HUES6 (cell line): Measurements from ENCODE around the gene RPE65.
"Not testable (repeated sequence)": the region's sequence is repeated elsewhere in the genome, so short reads cannot be mapped to it uniquely, and the experiment has no call there.

Experiments
- H3K27ac ChIP-seq: 2 replicates; pipeline ENCODE4 v1.7.0; 2013; ENCODE audit warnings: low read depth, mild to moderate bottlenecking, low read length, inconsistent platforms
- H3K27me3 ChIP-seq: 2 replicates; pipeline ENCODE4 v1.6.1; 2013; ENCODE audit warnings: low read length; ENCODE audit not compliant: control insufficient read depth, insufficient read depth
- H3K36me3 ChIP-seq: 2 replicates; pipeline ENCODE4 v1.6.1; 2013; ENCODE audit warnings: low read length; ENCODE audit not compliant: control insufficient read depth, insufficient read depth
- H3K4me1 ChIP-seq: 2 replicates; pipeline ENCODE4 v1.6.1; 2013; ENCODE audit warnings: low read length; ENCODE audit not compliant: control insufficient read depth, insufficient read depth
- H3K4me3 ChIP-seq: 2 replicates; pipeline ENCODE4 v1.5.1; 2013; ENCODE audit warnings: low read depth, low read length
- H3K9ac ChIP-seq: one replicate; pipeline ENCODE4 v1.6.1; 2013; ENCODE audit warnings: mild to moderate bottlenecking, low read length
- H3K9me3 ChIP-seq: 2 replicates; pipeline ENCODE4 v1.6.1; 2013; ENCODE audit warnings: low read depth, low read length; ENCODE audit not compliant: control insufficient read depth, insufficient read depth

RPE65 gene

DNA sequence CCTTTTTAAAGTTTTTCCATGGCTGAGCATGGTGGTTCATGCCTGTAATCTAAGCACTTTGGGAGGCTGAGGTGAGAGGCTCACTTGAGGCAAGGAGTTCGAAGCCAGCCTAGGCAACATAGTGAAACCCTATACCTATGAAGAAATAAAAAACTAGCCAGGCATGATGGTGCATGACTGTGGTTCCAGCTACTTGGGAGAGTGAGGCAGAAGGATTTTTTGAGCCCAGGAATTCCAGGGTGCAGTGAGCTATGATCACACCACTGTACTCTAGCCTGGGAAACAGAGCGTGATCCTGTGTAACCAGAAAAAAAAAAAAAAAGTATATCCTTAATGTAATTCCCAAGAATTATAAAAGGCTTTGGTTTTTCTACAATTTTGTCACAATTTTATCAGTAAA, 29.7 kb upstream of the RPE65 start:
- H3K27me3 ChIP-seq: no peaks in the 10 kb centered on the region
- peaks cover 87% of the 10 kb centered on the region for H3K36me3 ChIP-seq
- no peak overlapping the region for H3K4me3 ChIP-seq
- H3K4me1 ChIP-seq: peaks cover 3% of the 10 kb centered on the region; the same call in 1 of the 2 replicates
- H3K9me3 ChIP-seq: no peaks in the 10 kb centered on the region
- no peak overlapping the region for H3K27ac ChIP-seq
- H3K9ac ChIP-seq: no peak overlapping the region

DNA sequence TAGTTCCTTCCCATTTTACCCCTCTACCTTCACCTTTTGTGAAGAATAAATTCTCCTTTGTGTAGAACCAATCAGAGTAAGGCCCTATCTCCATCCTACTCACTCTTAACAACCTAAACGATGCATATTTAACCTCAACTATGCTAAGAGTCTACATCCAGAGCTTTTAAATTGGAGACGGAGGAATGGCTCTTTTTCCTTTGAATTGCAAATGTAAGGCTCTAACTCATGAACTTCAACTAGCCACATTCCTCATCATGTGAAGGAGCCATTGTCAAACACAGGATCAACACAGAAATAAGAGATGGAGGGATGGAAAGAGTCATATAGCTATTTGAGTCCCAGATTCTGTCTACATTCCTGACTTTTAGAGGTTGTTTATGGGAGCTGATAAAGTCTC, 28.9 kb upstream of the RPE65 start:
- Histone ChIP-seq H3K9me3 (no peaks in the 10 kb centered on the region), H3K36me3 (peaks cover 81% of the 10 kb centered on the region)

DNA sequence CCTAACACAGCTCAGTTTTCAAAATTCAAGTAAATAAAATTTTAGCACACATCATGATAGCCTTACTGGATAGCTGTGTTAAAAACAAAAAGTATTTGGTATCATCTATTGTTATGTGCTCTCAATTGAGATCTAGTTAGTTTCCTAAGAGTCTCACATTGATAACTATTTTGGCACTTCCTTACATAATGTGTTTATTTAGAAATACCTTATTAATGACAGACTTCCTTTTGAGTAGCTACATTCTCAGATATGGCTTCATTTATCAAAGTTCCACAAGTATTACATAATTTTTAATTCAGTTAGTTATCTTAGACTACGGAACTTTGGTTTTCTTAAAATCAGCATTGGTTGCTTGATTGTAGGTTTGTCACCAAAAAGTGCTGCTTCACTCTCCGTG, 26.9 kb upstream of the RPE65 start:
- H3K4me3 ChIP-seq, H3K27ac ChIP-seq, H3K9me3 ChIP-seq, H3K27me3 ChIP-seq, H3K4me1 ChIP-seq, H3K9ac ChIP-seq: not testable (repeated sequence)
- H3K36me3 ChIP-seq: peaks cover 61% of the 10 kb centered on the region

More for the DNA sequence above, 28.9 kb upstream of the RPE65 start:
- no peak overlapping the region for H3K4me3 ChIP-seq
- no peaks in the 10 kb centered on the region for H3K27me3 ChIP-seq
- H3K9ac ChIP-seq: no peak overlapping the region
- H3K4me1 ChIP-seq: peaks cover 3% of the 10 kb centered on the region; the same call in 1 of the 2 replicates
- H3K27ac ChIP-seq: no peak overlapping the region

DNA sequence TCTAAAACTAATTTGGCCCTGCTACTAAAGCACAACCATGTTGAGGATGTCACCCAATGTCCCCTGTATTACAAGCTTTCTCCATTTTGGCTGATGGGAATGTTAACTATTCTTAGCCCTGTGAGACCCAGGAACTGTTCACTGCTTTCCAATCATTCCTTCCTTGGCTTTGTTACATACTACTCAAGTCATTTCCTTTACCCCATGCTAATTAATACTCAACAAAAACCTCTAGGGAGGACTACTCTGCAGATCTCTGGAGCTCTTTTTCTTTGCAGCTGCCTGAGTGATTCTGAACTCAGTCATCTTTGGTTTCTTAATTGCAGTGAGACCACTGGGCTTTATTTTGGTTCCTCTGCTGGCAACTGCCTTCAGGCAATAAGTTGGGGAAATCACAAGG, 23.3 kb upstream of the RPE65 start:
- Histone ChIP-seq H3K36me3 (peaks cover 28% of the 10 kb centered on the region), H3K9me3 (no peaks in the 10 kb centered on the region), H3K9ac (no peak overlapping the region)

DNA sequence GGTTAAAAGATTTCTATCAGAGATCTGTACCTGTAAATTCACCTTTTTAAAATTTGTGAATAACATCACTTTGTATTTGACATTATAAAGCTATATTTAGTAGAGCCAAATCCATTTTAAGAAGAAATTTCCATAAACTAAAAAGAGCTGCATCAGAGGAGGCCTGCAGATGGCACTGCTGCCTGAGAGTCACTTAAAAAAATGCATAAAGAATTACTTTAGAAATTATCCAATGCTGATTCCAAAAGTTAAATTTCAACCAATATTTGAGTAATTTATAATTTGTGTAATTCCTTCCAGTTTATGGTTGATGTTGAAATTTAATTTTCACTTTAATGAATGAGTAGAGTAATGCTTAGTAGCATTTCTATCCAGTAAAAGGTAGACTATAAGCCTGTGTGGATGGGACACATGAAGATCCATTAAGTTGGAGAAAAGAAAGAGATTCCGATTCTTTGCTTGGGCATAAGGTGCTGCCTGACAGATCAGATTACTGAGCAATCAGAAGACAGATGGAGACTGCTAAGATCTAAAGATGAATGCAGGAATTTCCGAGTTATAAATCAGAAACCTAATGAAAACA, 20.7 kb upstream of the RPE65 start:
- 0 out of 2 replicates have a peak, but pooled peaks cover 4% of the 10 kb centered on the region for H3K36me3 ChIP-seq
- no peak overlapping the region for H3K4me3 ChIP-seq
- H3K9ac ChIP-seq: no peak overlapping the region
- no peaks in the 10 kb centered on the region for H3K27me3 ChIP-seq
- no peak overlapping the region for H3K27ac ChIP-seq
- no peaks in the 10 kb centered on the region for H3K9me3 ChIP-seq
- H3K4me1 ChIP-seq: peaks cover 3% of the 10 kb centered on the region; the same call in 1 of the 2 replicates

More for the DNA sequence above, 23.3 kb upstream of the RPE65 start:
- Histone ChIP-seq H3K27ac (no peak overlapping the region), H3K4me1 (no peaks in the 10 kb centered on the region; the same call in 1 of the 2 replicates), H3K27me3 (no peaks in the 10 kb centered on the region), H3K4me3 (no peak overlapping the region)

DNA sequence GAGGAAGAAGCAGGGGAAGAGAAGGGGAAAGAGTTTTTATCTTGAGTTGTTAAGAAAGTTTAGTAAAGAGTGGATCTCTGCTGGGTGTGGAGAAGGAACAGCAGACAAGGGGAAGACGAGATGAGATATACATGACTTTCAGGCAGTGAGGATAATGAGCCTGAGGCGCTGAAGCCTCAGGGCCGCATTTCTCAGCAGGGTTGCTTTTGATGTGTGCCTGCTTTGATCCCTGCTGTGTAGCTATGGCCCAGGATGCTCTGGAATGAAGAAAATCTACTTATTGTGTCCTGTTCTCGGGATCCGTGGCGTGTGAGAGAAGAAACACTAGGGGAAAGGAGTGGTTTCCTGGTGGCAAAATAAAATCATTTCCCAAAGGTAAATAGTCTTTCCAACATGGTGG, 15.1 kb upstream of the RPE65 start:
- Histone ChIP-seq H3K9ac (peak overlapping the region; percentile 40), H3K27me3 (no peaks in the 10 kb centered on the region), H3K36me3 (no peaks in the 10 kb centered on the region), H3K4me3 (peak overlapping the region; percentile 16; the same call in 1 of the 2 replicates), H3K27ac (peak overlapping the region; percentile 70; the same call in 1 of the 2 replicates), H3K4me1 (peaks cover 12% of the 10 kb centered on the region; the same call in 1 of the 2 replicates), H3K9me3 (peaks cover 11% of the 10 kb centered on the region)

DNA sequence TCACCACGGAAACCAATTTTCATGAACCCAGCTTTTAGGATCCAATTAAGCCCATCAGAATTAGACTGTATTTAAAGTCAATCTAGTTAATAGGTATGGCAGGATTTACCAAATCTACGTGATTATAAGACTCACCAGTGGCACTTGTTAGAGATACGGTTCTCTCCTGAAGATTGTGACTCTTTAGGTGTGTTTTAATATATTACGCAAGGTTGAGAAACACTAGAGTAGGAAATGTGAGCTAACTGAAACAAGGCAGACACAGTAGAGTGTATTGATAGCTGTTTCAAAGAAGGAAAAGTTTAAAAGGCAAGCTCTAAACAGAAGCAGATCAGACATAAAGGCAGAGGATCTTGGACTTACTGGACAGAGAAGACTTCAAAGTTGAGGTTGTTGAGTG, 11.2 kb upstream of the RPE65 start:
- H3K36me3 ChIP-seq: no peaks in the 10 kb centered on the region
- H3K4me3 ChIP-seq: no peak overlapping the region
- no peak overlapping the region for H3K9ac ChIP-seq
- H3K4me1 ChIP-seq: peaks cover 12% of the 10 kb centered on the region; the same call in 1 of the 2 replicates
- H3K9me3 ChIP-seq: peaks cover 11% of the 10 kb centered on the region
- H3K27ac ChIP-seq: no peak overlapping the region
- H3K27me3 ChIP-seq: no peaks in the 10 kb centered on the region

DNA sequence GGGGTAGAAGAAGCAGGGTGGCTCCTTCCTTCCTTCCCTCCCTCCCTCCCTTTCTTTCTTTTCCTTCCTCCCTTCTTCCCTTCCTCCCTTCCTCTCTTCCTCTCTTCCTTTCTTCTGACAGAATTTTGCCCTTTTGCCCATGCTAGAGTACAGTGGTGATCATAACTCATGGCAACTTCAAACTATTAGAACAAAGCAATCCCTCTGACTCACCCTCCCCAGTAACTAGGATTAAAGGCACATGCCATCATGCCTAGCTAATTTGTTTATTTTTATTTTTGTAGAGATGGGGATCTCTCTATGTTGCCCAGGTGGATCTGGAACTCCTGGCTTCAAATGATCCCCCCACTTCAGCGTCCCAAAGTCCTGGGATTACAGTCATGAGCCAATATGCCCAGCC, 10.0 kb upstream of the RPE65 start:
- no peak overlapping the region for H3K4me3 ChIP-seq
- H3K27ac ChIP-seq: no peak overlapping the region
- H3K36me3 ChIP-seq: no peaks in the 10 kb centered on the region
- H3K27me3 ChIP-seq: no peaks in the 10 kb centered on the region
- peaks cover 3% of the 10 kb centered on the region; the same call in 1 of the 2 replicates for H3K4me1 ChIP-seq
- H3K9ac ChIP-seq: no peak overlapping the region
- H3K9me3 ChIP-seq: peaks cover 11% of the 10 kb centered on the region

DNA sequence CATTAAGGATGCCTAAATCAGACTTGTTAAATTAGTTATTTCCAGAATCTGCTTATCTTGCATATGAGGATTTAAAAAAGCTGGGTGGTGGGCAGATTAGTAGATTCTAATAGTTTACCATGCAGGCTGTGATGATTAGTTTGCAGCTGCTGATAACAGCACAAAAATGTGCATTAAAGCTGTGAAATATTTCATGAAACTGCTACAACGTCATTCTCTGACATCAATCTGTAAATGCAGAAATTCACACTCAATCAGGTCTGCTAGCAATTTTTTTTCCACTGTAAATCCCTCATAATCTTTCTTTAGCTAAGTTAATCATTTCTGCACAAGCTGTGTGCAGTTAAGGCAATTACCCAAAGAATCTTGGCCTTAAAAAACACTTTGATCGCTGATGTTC, 9.3 kb upstream of the RPE65 start:
- Histone ChIP-seq H3K27ac (no peak overlapping the region), H3K9me3 (peaks cover 11% of the 10 kb centered on the region), H3K9ac (no peak overlapping the region), H3K27me3 (no peaks in the 10 kb centered on the region), H3K4me1 (no peaks in the 10 kb centered on the region), H3K4me3 (no peak overlapping the region), H3K36me3 (no peaks in the 10 kb centered on the region)

DNA sequence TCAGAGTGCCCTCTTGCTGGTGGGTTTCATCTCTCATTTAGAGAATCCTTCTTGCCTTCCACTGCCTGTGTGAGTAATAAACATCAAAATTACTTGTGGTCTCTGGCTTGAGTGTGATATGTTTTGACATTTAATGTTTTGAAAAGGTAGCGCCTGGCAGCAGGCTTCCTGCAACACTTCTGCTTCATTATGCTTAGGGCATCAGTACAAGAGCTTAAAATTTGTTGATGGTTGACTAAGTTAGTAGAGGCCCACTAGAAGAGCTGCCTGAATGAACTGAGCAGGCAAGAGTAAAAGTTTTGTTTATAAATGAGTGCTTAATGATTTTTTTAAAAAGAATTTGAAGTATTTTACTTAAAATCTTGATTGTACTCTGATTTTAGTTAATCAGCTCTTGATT, 6.4 kb upstream of the RPE65 start:
- Histone ChIP-seq H3K9me3 (no peaks in the 10 kb centered on the region), H3K27ac (no peak overlapping the region), H3K4me3 (no peak overlapping the region), H3K4me1 (no peaks in the 10 kb centered on the region), H3K9ac (no peak overlapping the region), H3K27me3 (no peaks in the 10 kb centered on the region), H3K36me3 (no peaks in the 10 kb centered on the region)

DNA sequence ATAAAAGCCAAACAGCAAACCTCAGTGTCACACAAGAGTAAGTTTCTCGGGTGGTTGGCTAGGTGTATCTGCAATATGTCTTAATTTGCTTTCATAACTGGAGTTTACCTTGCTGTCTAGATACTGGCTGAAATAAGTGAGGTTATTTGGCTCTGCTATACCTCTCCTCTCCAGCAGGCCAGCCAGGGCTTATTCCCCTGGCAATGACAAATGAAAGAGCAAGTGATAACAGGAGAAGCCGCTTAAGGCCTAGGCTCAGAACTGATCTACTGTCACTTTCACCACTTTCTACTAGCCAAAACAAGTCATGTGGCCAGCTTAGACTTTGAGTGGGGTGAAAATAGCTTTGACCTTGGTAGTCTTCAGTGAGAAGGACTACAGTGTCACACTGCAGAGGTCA, 4.8 kb upstream of the RPE65 start:
- Histone ChIP-seq H3K27me3 (no peaks in the 10 kb centered on the region), H3K27ac (no peak overlapping the region), H3K9me3 (no peaks in the 10 kb centered on the region), H3K9ac (no peak overlapping the region), H3K36me3 (no peaks in the 10 kb centered on the region), H3K4me3 (no peak overlapping the region), H3K4me1 (no peaks in the 10 kb centered on the region)
